ENCODE data around the gene RAB34. TPM values are rescaled to one million over a fixed set of nuclear protein-coding genes. Genes with fewer than 3 reads are reported as not detected.

Gene RAB34
- total and polyA plus RNA-seq, 8 donors = 35.6 to 101 (median 75.4) TPM

DNA sequence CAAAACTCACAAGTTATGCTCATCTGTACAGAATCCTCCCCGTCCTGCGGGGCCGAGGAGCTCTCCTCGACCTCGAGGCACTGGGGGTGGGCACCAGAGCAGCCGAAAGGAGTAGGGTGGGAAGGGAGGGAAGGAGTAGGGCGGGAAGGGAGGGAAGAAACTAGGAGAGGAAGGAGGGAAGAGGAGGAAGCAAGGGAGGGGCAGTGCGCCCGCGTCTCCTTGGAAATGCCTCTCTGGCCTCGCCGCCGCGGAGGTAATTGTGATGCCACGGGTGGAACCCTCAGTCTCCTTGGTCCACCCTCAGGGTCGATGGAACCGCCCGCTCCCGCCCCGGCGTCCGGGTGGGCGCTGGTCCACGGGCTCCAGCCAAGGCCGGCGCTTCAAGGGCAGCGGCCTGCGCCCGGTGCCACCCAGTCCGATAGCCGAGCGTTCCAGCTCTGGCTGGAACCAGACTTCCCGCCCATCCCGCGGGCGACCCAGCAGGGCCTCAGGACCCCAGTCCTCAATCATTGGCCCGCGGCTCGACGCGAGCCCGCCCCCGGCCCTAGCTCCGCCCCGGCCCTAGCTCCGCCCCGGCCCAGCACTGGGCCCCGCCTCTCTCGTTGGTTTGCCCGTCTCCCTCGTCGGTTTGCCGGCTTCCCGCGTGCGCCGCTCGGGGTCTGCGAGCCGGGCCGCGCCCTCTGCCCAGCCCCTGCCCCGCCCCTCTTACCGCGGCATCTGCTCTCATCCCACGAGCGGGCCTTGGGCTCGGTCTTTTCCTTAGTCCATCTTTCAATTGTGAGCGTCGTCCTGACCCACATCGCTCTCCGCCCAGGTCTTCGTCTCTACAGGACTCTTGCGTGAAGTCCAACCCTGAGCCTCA, 6.6 kb downstream of the RAB34 start:
- Histone ChIP-seq H3K36me3 (peaks cover 16 to 25% (median 22%) of the 10 kb centered on the region in 4 donors), H3K4me3 (peak overlapping the region; percentile 61 to 81 (median 64)), H3K9me3 (no peaks in the 10 kb centered on the region), H3K27ac (peak overlapping the region; percentile 90 to 97 (median 92)), H3K27me3 (no peaks in the 10 kb centered on the region), H3K4me1 (peaks cover 13 to 41% (median 26%) of the 10 kb centered on the region in 4 donors)
- 1 to 2% (median 1%) methylated on average over 51 to 74 of the region's 74 CpGs for WGBS, 5 donors
- intact Hi-C loops (cut with DNase I; ENCODE audit: low total_unique reads) = no loop called here
- DNase-seq = peak; percentile 93 to 98
- TF ChIP-seq POLR2AphosphoS5 (IDR thresholded peaks at IDR 0.05) (peak; percentile 39 to 89 (median 88)), POLR2A (IDR thresholded peaks at IDR 0.05) (peak in 1 of 4 donors; percentile 61)
- TF ChIP-seq, protein P1, sequence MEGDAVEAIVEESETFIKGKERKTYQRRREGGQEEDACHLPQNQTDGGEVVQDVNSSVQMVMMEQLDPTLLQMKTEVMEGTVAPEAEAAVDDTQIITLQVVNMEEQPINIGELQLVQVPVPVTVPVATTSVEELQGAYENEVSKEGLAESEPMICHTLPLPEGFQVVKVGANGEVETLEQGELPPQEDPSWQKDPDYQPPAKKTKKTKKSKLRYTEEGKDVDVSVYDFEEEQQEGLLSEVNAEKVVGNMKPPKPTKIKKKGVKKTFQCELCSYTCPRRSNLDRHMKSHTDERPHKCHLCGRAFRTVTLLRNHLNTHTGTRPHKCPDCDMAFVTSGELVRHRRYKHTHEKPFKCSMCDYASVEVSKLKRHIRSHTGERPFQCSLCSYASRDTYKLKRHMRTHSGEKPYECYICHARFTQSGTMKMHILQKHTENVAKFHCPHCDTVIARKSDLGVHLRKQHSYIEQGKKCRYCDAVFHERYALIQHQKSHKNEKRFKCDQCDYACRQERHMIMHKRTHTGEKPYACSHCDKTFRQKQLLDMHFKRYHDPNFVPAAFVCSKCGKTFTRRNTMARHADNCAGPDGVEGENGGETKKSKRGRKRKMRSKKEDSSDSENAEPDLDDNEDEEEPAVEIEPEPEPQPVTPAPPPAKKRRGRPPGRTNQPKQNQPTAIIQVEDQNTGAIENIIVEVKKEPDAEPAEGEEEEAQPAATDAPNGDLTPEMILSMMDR (IDR thresholded peaks at IDR 0.05) = no peak

DNA sequence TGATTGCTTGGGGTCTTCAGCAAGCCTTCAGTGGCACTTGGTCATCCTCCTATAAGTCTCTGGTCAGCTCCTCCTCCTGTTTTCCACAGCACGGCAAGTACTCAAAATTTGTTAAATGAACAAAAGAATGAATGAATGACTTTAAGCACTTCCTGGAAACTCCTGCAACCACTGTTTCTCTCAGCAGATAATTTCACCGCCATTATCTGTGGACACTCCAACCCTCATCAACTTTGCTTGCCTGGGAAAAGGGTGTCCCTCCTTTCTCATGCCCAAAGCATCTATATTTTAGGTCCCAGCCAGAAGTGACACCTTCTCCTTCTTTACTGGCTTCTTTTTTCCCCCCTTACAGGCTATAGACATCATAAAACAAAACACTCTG, 10.3 kb downstream of the RAB34 start:
- 60 to 79% (median 78%) methylated on average over 2 of the region's 2 CpGs for WGBS, 5 donors
- intact Hi-C loops (cut with DNase I; ENCODE audit: low total_unique reads) = no loop called here
- Histone ChIP-seq H3K4me1 (peaks cover 13 to 28% (median 19%) of the 10 kb centered on the region in 4 donors), H3K27me3 (no peaks in the 10 kb centered on the region), H3K36me3 (peaks cover 12 to 39% (median 35%) of the 10 kb centered on the region in 4 donors), H3K9me3 (no peaks in the 10 kb centered on the region), H3K27ac (no peak overlapping the region), H3K4me3 (no peak overlapping the region)
- TF ChIP-seq POLR2A (IDR thresholded peaks at IDR 0.05) (no peak), POLR2AphosphoS5 (IDR thresholded peaks at IDR 0.05) (no peak), EP300 (IDR thresholded peaks at IDR 0.05) (no peak)
- TF ChIP-seq, protein P1 (IDR thresholded peaks at IDR 0.05) = no peak
- DNase-seq = no peak

DNA sequence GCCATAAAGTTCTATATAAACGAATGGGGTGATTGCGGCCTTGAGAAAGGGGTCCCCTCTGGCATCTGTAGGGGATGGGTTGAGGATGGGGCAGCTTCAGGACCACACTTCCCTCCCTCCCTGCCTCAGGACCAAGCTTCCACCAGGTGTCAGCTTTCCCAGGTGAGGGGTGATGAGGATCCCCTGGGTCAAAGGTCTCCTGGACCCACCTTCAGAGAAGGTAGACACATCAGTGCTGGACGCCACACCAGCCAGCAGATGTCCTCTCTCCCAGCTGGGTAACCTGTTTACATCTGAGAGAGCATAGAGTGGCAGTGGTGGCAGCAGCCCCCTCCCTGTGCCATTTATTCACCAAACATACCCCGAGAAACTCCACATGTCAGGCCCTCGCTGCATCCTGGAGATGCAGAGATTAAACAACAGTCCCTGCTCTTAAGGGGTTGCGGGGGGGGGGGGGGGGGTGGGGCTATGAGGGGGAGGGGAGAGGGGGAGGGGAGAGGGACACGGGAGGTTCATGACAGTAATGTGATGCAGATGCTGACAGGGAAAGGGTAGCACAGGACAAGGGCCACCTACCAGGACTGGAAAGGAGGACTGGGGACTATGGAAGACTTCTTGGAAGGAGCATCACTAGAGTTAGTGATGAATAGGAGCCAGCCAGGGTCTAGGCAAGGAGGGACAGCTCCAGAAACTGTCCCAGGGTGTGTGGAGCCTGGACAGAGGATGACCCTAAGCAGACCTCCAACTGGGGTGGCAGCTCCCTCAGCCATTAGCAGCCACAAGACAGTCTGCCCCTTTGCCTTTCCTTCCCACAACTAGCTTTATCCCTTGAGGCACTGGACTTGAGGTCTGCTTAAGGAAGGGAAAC, 11.0 kb downstream of the RAB34 start:
- Histone ChIP-seq H3K36me3 (peaks cover 19 to 45% (median 41%) of the 10 kb centered on the region in 4 donors), H3K4me1 (peaks cover 7 to 27% (median 13%) of the 10 kb centered on the region in 4 donors), H3K27me3 (no peaks in the 10 kb centered on the region), H3K4me3 (no peak overlapping the region), H3K9me3 (no peaks in the 10 kb centered on the region), H3K27ac (no peak overlapping the region)
- intact Hi-C loops (cut with DNase I; ENCODE audit: low total_unique reads) = no loop called here
- 59 to 66% (median 59%) methylated on average over 4 to 7 of the region's 7 CpGs for WGBS, 5 donors
- TF ChIP-seq EP300 (IDR thresholded peaks at IDR 0.05) (no peak), POLR2A (IDR thresholded peaks at IDR 0.05) (no peak), POLR2AphosphoS5 (IDR thresholded peaks at IDR 0.05) (no peak)
- TF ChIP-seq, protein P1 (IDR thresholded peaks at IDR 0.05) = no peak
- no peak for DNase-seq

DNA sequence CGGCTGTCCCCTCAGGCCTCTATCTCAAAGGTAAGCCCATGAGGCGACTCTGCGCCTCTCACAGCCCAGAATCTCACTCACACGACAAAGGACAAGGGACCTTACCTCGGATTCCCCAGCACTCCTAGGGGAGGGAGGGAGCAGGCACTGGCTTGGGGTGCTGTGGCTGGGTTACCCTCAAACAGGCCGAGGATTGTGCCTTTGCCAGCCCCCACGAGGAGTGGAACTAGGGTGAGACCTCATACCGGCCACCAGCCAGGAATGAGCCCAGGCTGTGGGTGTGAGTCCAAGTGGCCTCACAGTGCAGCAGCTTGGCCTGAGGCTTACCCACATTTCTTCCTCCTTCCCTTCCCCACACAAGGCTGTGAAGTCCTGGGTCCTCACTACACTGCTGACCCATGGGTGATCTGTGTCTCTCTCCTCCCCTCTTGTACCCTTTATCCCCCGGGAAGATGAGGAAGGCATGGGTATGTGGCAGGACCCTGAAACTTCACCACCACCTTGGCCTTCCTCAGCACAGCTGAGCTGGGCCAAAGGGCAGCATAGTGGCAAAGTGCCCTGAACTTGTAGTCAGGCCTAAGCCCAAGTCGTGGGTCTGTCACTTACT, 11.8 kb downstream of the RAB34 start:
- peaks cover 27 to 54% (median 50%) of the 10 kb centered on the region in 4 donors for H3K36me3 ChIP-seq
- H3K27ac ChIP-seq = no peak overlapping the region
- no peaks in the 10 kb centered on the region for H3K27me3 ChIP-seq
- peaks cover 0 to 21% (median 8%) of the 10 kb centered on the region in 4 donors for H3K4me1 ChIP-seq
- H3K9me3 ChIP-seq = no peaks in the 10 kb centered on the region
- TF ChIP-seq, protein P1 (IDR thresholded peaks at IDR 0.05) = no peak
- TF ChIP-seq POLR2AphosphoS5 (IDR thresholded peaks at IDR 0.05) (no peak), POLR2A (IDR thresholded peaks at IDR 0.05) (no peak), EP300 (IDR thresholded peaks at IDR 0.05) (no peak)
- intact Hi-C loops (cut with DNase I; ENCODE audit: low total_unique reads) = no loop called here
- DNase-seq = no peak
- H3K4me3 ChIP-seq = no peak overlapping the region
- WGBS, 5 donors = 61 to 84% (median 69%) methylated on average over 8 to 10 of the region's 10 CpGs
